Natural killer cell (primary cell): ENCODE measurements around the gene KDM5C. TPM values are rescaled to one million over a fixed set of nuclear protein-coding genes. Genes with fewer than 3 reads are reported as not detected.

ENCODE experiments used
- ATAC-seq, 3 donors: fragments of 150-1000 bp in 2 of 3; fragments of 200-7000 bp in 1 of 3; cut with Tn5 transposase; 1 replicate in 1 of 3; 2 replicates in 2 of 3; pipeline ENCODE4 v1.10.0; 2021; ENCODE audit warnings: mild to moderate bottlenecking in 2 of 3, moderate library complexity in 2 of 3
- DNase-seq, 2 donors: peaks; one replicate each; pipeline versions ENCODE4 v3.0.0 to v3.0.0-alpha.2; 2013 to 2021; ENCODE audit warnings: mixed read lengths in 1 of 2
- H3K27ac ChIP-seq: one replicate; pipeline ENCODE4 v1.5.1; 2013; ENCODE audit warnings: mild to moderate bottlenecking, low read length
- H3K27me3 ChIP-seq: one replicate; pipeline ENCODE4 v1.6.1; 2013; ENCODE audit warnings: low read length; ENCODE audit not compliant: control insufficient read depth, insufficient read depth
- H3K36me3 ChIP-seq: one replicate; pipeline ENCODE4 v1.6.1; 2013; ENCODE audit warnings: low read length; ENCODE audit not compliant: control insufficient read depth, insufficient read depth
- H3K4me1 ChIP-seq: one replicate; pipeline ENCODE4 v1.6.1; 2013; ENCODE audit warnings: low read length; ENCODE audit not compliant: control insufficient read depth, insufficient read depth
- H3K4me3 ChIP-seq: one replicate; pipeline ENCODE4 v1.5.1; 2013; ENCODE audit warnings: low read length
- H3K9me3 ChIP-seq: one replicate; pipeline ENCODE4 v1.6.1; 2013; ENCODE audit warnings: low read length; ENCODE audit not compliant: control insufficient read depth, insufficient read depth
- H3K27ac Mint-ChIP-seq, 2 donors: one replicate each; pipeline ENCODE4 v1.8.0; 2022; ENCODE audit warnings: mild to moderate bottlenecking in 2 of 2, mixed read lengths in 2 of 2, moderate library complexity in 1 of 2
- H3K27me3 Mint-ChIP-seq, 2 donors: one replicate each; pipeline ENCODE4 v1.8.0; 2022; ENCODE audit warnings: low read depth in 2 of 2, mixed read lengths in 2 of 2
- H3K36me3 Mint-ChIP-seq: one replicate; pipeline ENCODE4 v1.8.0; 2022; ENCODE audit warnings: mixed read lengths
- H3K4me1 Mint-ChIP-seq, 2 donors: one replicate each; pipeline ENCODE4 v1.8.0; 2022; ENCODE audit warnings: mixed read lengths in 2 of 2
- H3K4me3 Mint-ChIP-seq: one replicate; pipeline ENCODE4 v1.8.0; 2022; ENCODE audit warnings: mild to moderate bottlenecking, moderate library complexity, mixed read lengths
- H3K9me3 Mint-ChIP-seq, 2 donors: one replicate each; pipeline ENCODE4 v1.8.0; 2022; ENCODE audit warnings: mixed read lengths in 2 of 2
- WGBS: methylation state at CpG from one replicate; pipeline ENCODE4 v1.1.7; 2013; ENCODE audit warnings: missing lambda C conversion rate; ENCODE audit not compliant: insufficient coverage; 5-methylcytosine and 5-hydroxymethylcytosine counted together
- intact Hi-C: fragments of 100-400 bp; cut with micrococcal nuclease; formaldehyde crosslinking; loops from one replicate; pipeline ENCODE4 v1.14.2; 2022
- total RNA-seq, 4 donors: library from RNA; stranded (reverse); fragments of 120-200 nt in 1 of 4; gene quantifications; one replicate each; pipeline versions ENCODE4 v1.2.3 to v1.2.4, GENCODE V29; 2013 to 2022
- TF ChIP-seq, protein P1 (sequence below): fragments of 200-600 bp; IDR thresholded peaks from one replicate; pipeline ENCODE4 v1.8.0; 2022; ENCODE audit warnings: antibody characterized with exemption

Gene KDM5C
- total RNA-seq, 3 donors from 2014 or later (not counting 1 experiment from before 2014, with no cell fraction given) = 191 to 307 (median 196) TPM

DNA sequence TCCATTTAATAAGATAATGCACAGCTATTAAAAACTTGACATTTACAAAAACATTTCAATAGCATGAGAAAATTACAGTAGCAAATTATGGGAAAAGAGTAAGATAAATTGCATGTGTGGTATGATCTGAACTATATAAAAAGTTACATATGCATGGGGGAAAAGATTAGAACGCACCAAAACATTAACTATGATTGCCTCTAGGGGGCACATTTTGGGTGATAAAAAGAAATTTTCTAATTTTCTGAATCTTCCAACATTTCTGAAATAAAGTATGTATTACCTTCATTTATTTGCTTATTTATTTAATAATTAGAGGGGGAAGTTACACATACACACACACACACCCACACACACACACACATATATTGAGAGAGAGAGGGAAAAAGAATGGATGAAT lies 19.6 kb upstream of the KDM5C start:
- intact Hi-C loops = no loop called here
- Histone ChIP-seq H3K4me1 (peaks cover 10% of the 10 kb centered on the region), H3K9me3 (no peaks in the 10 kb centered on the region), H3K4me3 (no peak overlapping the region), H3K36me3 (no peaks in the 10 kb centered on the region), H3K27me3 (no peaks in the 10 kb centered on the region), H3K27ac (no peak overlapping the region)
- Mint-ChIP-seq H3K9me3 (no peaks in the 10 kb centered on the region), H3K27ac (no peak overlapping the region), H3K27me3 (peaks cover 0 to 3% of the 10 kb centered on the region in 2 donors), H3K4me3 (no peak overlapping the region), H3K36me3 (no peaks in the 10 kb centered on the region), H3K4me1 (peaks cover 0 to 9% of the 10 kb centered on the region in 2 donors)
- no peak for DNase-seq
- WGBS = no CpG with 5 or more reads among the region's 1 CpG
- TF ChIP-seq, protein P1, sequence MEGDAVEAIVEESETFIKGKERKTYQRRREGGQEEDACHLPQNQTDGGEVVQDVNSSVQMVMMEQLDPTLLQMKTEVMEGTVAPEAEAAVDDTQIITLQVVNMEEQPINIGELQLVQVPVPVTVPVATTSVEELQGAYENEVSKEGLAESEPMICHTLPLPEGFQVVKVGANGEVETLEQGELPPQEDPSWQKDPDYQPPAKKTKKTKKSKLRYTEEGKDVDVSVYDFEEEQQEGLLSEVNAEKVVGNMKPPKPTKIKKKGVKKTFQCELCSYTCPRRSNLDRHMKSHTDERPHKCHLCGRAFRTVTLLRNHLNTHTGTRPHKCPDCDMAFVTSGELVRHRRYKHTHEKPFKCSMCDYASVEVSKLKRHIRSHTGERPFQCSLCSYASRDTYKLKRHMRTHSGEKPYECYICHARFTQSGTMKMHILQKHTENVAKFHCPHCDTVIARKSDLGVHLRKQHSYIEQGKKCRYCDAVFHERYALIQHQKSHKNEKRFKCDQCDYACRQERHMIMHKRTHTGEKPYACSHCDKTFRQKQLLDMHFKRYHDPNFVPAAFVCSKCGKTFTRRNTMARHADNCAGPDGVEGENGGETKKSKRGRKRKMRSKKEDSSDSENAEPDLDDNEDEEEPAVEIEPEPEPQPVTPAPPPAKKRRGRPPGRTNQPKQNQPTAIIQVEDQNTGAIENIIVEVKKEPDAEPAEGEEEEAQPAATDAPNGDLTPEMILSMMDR = no peak
- no peak for ATAC-seq

DNA sequence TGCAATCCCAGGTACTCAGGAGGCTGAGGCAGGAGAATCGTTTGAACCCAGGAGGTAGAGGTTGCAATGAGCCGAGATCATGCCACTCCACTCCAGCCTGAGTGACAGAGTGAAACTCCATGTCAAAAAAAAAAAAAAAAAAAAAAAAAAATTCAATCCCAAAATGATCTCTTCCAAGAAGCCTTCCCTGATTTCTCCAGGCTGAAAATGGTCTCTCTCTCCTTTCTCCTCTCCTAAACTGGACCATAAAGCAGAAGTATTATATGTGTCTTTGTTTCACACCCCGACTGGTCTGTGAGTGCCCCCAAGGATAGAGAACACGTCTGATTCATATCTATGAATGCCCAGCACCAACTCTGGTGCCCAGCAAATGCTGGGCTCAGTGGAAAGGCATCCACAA lies 17.3 kb upstream of the KDM5C start:
- Mint-ChIP-seq H3K36me3 (no peaks in the 10 kb centered on the region), H3K4me1 (peaks cover 0 to 9% of the 10 kb centered on the region in 2 donors), H3K9me3 (no peaks in the 10 kb centered on the region), H3K27ac (peak overlapping the region in 1 of 2 donors; percentile 44), H3K4me3 (no peak overlapping the region), H3K27me3 (peaks cover 0 to 3% of the 10 kb centered on the region in 2 donors)
- 77% methylated on average over 3 of the region's 4 CpGs for WGBS
- H3K4me3 ChIP-seq = no peak overlapping the region
- intact Hi-C loops = no loop called here
- no peak overlapping the region for H3K27ac ChIP-seq
- TF ChIP-seq, protein P1 = no peak
- H3K36me3 ChIP-seq = no peaks in the 10 kb centered on the region
- DNase-seq (no peak), ATAC-seq (no peak)
- no peaks in the 10 kb centered on the region for H3K27me3 ChIP-seq
- H3K4me1 ChIP-seq = peaks cover 10% of the 10 kb centered on the region
- H3K9me3 ChIP-seq = no peaks in the 10 kb centered on the region

DNA sequence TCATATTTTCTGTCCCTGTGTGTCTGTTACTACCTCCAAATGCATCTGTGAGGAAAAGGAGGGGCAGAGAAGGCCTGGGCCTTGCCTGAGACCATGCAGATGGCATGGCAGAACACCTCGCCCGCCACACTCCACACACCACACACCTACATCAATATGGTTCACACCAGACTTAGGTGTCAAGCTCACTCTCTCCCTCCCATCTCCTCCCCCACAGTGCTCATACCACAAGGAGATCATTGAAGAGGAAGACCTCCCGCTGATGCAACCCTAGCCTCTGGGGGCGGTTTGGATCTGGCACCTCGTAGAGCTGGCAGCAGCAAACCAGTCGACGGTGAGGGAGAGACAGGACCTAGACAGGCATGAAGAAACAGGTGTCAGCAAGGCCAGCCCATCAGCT lies 16.6 kb upstream of the KDM5C start:
- Mint-ChIP-seq H3K4me1 (peaks cover 0 to 9% of the 10 kb centered on the region in 2 donors), H3K4me3 (no peak overlapping the region), H3K9me3 (no peaks in the 10 kb centered on the region), H3K36me3 (no peaks in the 10 kb centered on the region), H3K27me3 (peaks cover 0 to 3% of the 10 kb centered on the region in 2 donors), H3K27ac (peak overlapping the region in 1 of 2 donors; percentile 56)
- WGBS = 41% methylated on average over 5 of the region's 7 CpGs
- Histone ChIP-seq H3K9me3 (no peaks in the 10 kb centered on the region), H3K27me3 (no peaks in the 10 kb centered on the region), H3K4me3 (no peak overlapping the region), H3K4me1 (peaks cover 10% of the 10 kb centered on the region), H3K36me3 (no peaks in the 10 kb centered on the region), H3K27ac (no peak overlapping the region)
- TF ChIP-seq, protein P1 = no peak
- ATAC-seq (peak; percentile 67 to 89 (median 85)), DNase-seq (peak in 1 of 2 donors; percentile 18)
- intact Hi-C loops = no loop called here

DNA sequence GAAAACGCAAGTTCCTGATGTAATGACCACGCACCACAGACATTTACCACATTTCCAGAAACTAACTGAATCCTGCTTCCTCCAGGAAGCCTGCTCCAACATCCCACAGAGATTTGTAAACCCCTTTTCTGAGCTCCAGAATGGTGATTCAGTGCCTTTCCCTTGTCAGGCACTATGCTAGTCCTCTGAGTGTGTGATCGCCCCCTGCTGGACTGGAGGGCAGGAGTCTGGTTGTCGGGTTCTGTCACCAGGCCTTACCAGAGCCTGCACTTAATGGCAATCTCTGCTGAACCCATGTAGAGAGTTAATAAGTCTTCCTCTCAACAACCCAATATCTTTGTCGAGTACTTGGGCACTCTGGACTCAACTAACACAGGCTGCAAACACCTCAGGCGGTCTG lies 14.5 kb upstream of the KDM5C start:
- ATAC-seq (no peak), DNase-seq (no peak)
- Mint-ChIP-seq H3K36me3 (no peaks in the 10 kb centered on the region), H3K4me3 (no peak overlapping the region), H3K27me3 (no peaks in the 10 kb centered on the region), H3K9me3 (no peaks in the 10 kb centered on the region), H3K4me1 (peaks cover 0 to 9% of the 10 kb centered on the region in 2 donors), H3K27ac (no peak overlapping the region)
- Histone ChIP-seq H3K9me3 (no peaks in the 10 kb centered on the region), H3K4me1 (peaks cover 10% of the 10 kb centered on the region), H3K36me3 (no peaks in the 10 kb centered on the region), H3K27me3 (no peaks in the 10 kb centered on the region), H3K4me3 (no peak overlapping the region), H3K27ac (no peak overlapping the region)
- 95% methylated on average over 4 of the region's 6 CpGs for WGBS
- intact Hi-C loops = no loop called here
- TF ChIP-seq, protein P1 = no peak
